ENCODE results near the gene GNGT1.

Gene GNGT1

GRCh38 chr7:93943816-93944540, 37.6 kb downstream of the GNGT1 start:
- DNase-seq: no peak

GRCh38 chr7:93944673-93945072, 38.3 kb downstream of the GNGT1 start:
- no peak for DNase-seq

GRCh38 chr7:93945083-93945482, 38.7 kb downstream of the GNGT1 start:
- DNase-seq: no peak

GRCh38 chr7:93945756-93946535, 39.6 kb downstream of the GNGT1 start:
- DNase-seq: no peak

- DNase-seq: no peak
Observed at GRCh38 chr7:93948106-93948505, 41.7 kb downstream of the GNGT1 start.

- DNase-seq: no peak
Observed at GRCh38 chr7:93948873-93949272, 42.5 kb downstream of the GNGT1 start.

- DNase-seq: no peak
Observed at GRCh38 chr7:93949423-93949822, 43.1 kb downstream of the GNGT1 start.

GRCh38 chr7:93955304-93955703, 48.9 kb downstream of the GNGT1 start:
- DNase-seq: no peak

GRCh38 chr7:93957767-93958166, 51.4 kb downstream of the GNGT1 start:
- DNase-seq: no peak

- no peak for DNase-seq
Observed at GRCh38 chr7:93958216-93958615, 51.8 kb downstream of the GNGT1 start.

GRCh38 chr7:93958651-93959050, 52.3 kb downstream of the GNGT1 start:
- no peak for DNase-seq
